Cardiac fibroblast (primary cell): ENCODE measurements around the gene TACSTD2.
"Not testable (repeated sequence)": the region's sequence is repeated elsewhere in the genome, so short reads cannot be mapped to it uniquely, and the experiment has no call there.

ENCODE experiments used
- DNase-seq, 2 donors: peaks; one replicate each; pipeline versions ENCODE4 v3.0.0 to v3.0.0-alpha.2; 2010; ENCODE audit warnings: low read depth in 2 of 2
- H3K4me3 ChIP-seq, 2 donors: replicated peaks in 1 of 2; 1 replicate in 1 of 2; 2 replicates in 1 of 2; pipeline ENCODE4 v1.5.1; 2011; ENCODE audit warnings: low read depth in 2 of 2, low read length in 2 of 2, mild to moderate bottlenecking in 2 of 2, moderate library complexity in 1 of 2
- CTCF ChIP-seq: IDR thresholded peaks from one replicate; pipeline ENCODE4 v1.5.1; 2011; ENCODE audit warnings: low read depth, mild to moderate bottlenecking, low read length, inconsistent platforms

TACSTD2 gene

GRCh38 chr1:58570094-58570493 lies 7.0 kb downstream of the TACSTD2 start:
- H3K4me3 ChIP-seq = no peak overlapping the region
- no peak for TF ChIP-seq CTCF
- DNase-seq = no peak

- DNase-seq = no peak
- TF ChIP-seq CTCF = no peak
Observed at GRCh38 chr1:58568911-58569310, 8.1 kb downstream of the TACSTD2 start.

GRCh38 chr1:58568271-58568860 lies 8.7 kb downstream of the TACSTD2 start:
- TF ChIP-seq CTCF = no peak
- H3K4me3 ChIP-seq = no peak overlapping the region
- no peak for DNase-seq

More at GRCh38 chr1:58568911-58569310, 8.1 kb downstream of the TACSTD2 start:
- H3K4me3 ChIP-seq = no peak overlapping the region

GRCh38 chr1:58566339-58566738 lies 10.7 kb downstream of the TACSTD2 start:
- no peak for TF ChIP-seq CTCF
- H3K4me3 ChIP-seq = no peak overlapping the region
- no peak for DNase-seq

- not testable (repeated sequence) for H3K4me3 ChIP-seq, DNase-seq
Observed at GRCh38 chr1:58563715-58564114, 13.3 kb downstream of the TACSTD2 start.

GRCh38 chr1:58561633-58562032 lies 15.4 kb downstream of the TACSTD2 start:
- no peak overlapping the region for H3K4me3 ChIP-seq
- TF ChIP-seq CTCF = no peak
- DNase-seq = no peak

GRCh38 chr1:58555393-58555792 lies 21.7 kb downstream of the TACSTD2 start:
- H3K4me3 ChIP-seq = no peak overlapping the region
- no peak for DNase-seq
- TF ChIP-seq CTCF = no peak
